PC-9 (cell line): ENCODE results near the gene COPZ1.

Source experiments
- EZH2 ChIP-seq: fragments of 200-600 bp; sonication (generic); IDR thresholded peaks from 2 replicates; pipeline ENCODE4 v1.8.0; 2017; ENCODE audit warnings: antibody characterized with exemption, low read depth
- TF ChIP-seq, protein P1 (sequence below): fragments of 200-600 bp; sonication (generic); conservative IDR thresholded peaks from 2 replicates; pipeline ENCODE4 v1.6.1; 2017; ENCODE audit warnings: mixed run types, antibody characterized with exemption, mild to moderate bottlenecking, moderate library complexity

DNA sequence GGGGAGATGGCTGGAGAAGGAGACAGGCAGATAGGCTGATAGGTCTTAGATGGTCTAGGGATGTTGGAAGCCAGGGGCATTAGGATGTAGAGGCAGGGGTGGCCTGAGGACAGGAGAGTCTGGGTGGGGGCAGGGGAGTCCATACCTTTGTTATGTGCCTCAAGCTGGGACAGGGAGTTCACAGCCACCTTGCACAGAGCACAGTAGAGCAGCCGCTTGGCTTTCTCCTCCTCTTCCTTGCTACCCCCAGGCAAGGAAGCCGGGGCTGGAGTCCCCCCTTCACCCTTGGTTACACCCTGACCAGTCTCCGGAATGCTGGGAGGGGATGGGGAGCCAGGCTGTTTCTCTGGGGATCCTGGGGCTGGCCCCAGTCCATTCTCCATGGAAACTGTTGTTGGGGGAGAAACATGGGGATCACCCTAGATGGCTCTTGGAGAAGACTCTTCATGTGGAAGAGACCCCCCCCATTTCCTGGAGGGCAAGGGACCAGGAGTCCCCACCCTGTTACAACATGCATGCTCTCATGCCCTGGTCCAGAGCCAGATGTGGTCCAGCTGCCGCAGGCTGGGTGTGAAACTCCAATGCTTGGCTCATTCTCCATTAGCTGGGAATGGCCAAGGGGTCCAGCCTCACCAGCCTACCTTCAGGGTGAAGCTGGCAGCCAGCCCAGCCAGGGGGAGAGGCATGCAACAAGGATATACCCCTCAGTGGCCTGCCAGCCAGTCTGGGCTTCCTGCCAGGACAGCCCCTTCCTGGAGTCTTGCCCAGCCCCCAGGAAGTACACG lies 46.6 kb downstream of the COPZ1 start:
- no peak for TF ChIP-seq EZH2
- TF ChIP-seq, protein P1, sequence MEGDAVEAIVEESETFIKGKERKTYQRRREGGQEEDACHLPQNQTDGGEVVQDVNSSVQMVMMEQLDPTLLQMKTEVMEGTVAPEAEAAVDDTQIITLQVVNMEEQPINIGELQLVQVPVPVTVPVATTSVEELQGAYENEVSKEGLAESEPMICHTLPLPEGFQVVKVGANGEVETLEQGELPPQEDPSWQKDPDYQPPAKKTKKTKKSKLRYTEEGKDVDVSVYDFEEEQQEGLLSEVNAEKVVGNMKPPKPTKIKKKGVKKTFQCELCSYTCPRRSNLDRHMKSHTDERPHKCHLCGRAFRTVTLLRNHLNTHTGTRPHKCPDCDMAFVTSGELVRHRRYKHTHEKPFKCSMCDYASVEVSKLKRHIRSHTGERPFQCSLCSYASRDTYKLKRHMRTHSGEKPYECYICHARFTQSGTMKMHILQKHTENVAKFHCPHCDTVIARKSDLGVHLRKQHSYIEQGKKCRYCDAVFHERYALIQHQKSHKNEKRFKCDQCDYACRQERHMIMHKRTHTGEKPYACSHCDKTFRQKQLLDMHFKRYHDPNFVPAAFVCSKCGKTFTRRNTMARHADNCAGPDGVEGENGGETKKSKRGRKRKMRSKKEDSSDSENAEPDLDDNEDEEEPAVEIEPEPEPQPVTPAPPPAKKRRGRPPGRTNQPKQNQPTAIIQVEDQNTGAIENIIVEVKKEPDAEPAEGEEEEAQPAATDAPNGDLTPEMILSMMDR = no peak
